HFFc6 (cell line): ENCODE results near the gene LAMB2. TPM values are rescaled to one million over a fixed set of nuclear protein-coding genes. Genes with fewer than 3 reads are reported as not detected.

Experiments used
- DNase-seq: peaks from one replicate; pipeline ENCODE4 v3.0.0-alpha.2; 2018
- H3K27ac Mint-ChIP-seq: 2 replicates; pipeline ENCODE4 v1.8.0; 2020; ENCODE audit warnings: mild to moderate bottlenecking, mixed read lengths
- H3K27me3 Mint-ChIP-seq: 2 replicates; pipeline ENCODE4 v1.8.0; 2021; ENCODE audit warnings: mild to moderate bottlenecking, moderate library complexity, mixed read lengths; ENCODE audit not compliant: insufficient read depth
- H3K36me3 Mint-ChIP-seq: 2 replicates; pipeline ENCODE4 v1.8.0; 2021; ENCODE audit warnings: low read depth, mixed read lengths
- H3K4me1 Mint-ChIP-seq: 2 replicates; pipeline ENCODE4 v1.8.0; 2020; ENCODE audit warnings: low read depth, mixed read lengths
- H3K4me3 Mint-ChIP-seq: 2 replicates; pipeline ENCODE4 v1.8.0; 2020; ENCODE audit warnings: mild to moderate bottlenecking, moderate library complexity, mixed read lengths
- H3K9me3 Mint-ChIP-seq: 2 replicates; pipeline ENCODE4 v1.8.0; 2020; ENCODE audit warnings: mild to moderate bottlenecking, mixed read lengths
- CTCF ChIP-seq: fragments of 200-600 bp; sonication (generic); IDR thresholded peaks from 2 replicates; pipeline ENCODE4 v1.5.0; 2021; ENCODE audit warnings: antibody characterized with exemption, mild to moderate bottlenecking
- total RNA-seq, 6 experiments: library from RNA; stranded (reverse); fragmentation: NEBNext Ultra II Directional; extraction: Animal tissue kit (Norgen Biotek cat#: 25700); gene quantifications; 2 replicates in 1 of 6; 3 replicates in 5 of 6; pipeline ENCODE4 v1.2.3, GENCODE V29; 2021

Gene LAMB2
- total RNA-seq, 6 experiments from 2014 or later: 432 to 518 (median 449) TPM

DNA sequence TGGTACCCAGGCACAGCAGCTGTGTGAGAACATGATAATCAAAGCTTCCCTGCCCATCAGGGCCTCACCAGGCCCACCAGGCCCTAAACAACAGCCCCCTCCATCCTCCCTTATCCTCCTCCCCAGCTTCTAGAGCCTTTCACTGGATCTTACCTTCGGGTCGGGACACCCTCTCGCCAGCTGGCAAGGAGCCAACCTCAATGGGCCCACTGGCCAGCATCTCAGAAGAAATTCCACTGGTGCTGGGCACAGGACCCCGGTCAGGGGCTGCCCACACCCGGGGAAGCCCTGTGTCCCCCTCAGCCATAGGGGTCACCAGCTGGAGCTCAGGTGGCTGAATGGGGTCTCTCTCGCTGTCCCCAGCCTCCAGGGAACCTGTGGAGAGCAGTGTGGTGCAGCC, 21.5 kb downstream of the LAMB2 start:
- no peak for TF ChIP-seq CTCF
- H3K4me3 Mint-ChIP-seq: no peak overlapping the region
- no peaks in the 10 kb centered on the region for H3K9me3 Mint-ChIP-seq
- no peak overlapping the region for H3K27ac Mint-ChIP-seq
- H3K27me3 Mint-ChIP-seq: no peaks in the 10 kb centered on the region
- no peak for DNase-seq
- no peaks in the 10 kb centered on the region for H3K4me1 Mint-ChIP-seq
- peaks cover 23% of the 10 kb centered on the region; the same call in 1 of the 2 replicates for H3K36me3 Mint-ChIP-seq

- no peak overlapping the region for H3K4me3 Mint-ChIP-seq
- TF ChIP-seq CTCF: no peak
- no peak for DNase-seq
- no peaks in the 10 kb centered on the region; the same call in 1 of the 2 replicates for H3K27me3 Mint-ChIP-seq
- peaks cover 3% of the 10 kb centered on the region for H3K4me1 Mint-ChIP-seq
- peaks cover 19% of the 10 kb centered on the region; the same call in 1 of the 2 replicates for H3K36me3 Mint-ChIP-seq
- no peaks in the 10 kb centered on the region for H3K9me3 Mint-ChIP-seq
- H3K27ac Mint-ChIP-seq: no peak overlapping the region
Observed at GRCh38 chr3:49110780-49111179, 22.1 kb downstream of the LAMB2 start.

- peaks cover 18% of the 10 kb centered on the region for H3K36me3 Mint-ChIP-seq
- H3K27ac Mint-ChIP-seq: no peak overlapping the region
- H3K4me3 Mint-ChIP-seq: no peak overlapping the region
- H3K9me3 Mint-ChIP-seq: no peaks in the 10 kb centered on the region
- no peaks in the 10 kb centered on the region; the same call in none of the 2 replicates for H3K27me3 Mint-ChIP-seq
- DNase-seq: no peak
- peaks cover 23% of the 10 kb centered on the region for H3K4me1 Mint-ChIP-seq
- no peak for TF ChIP-seq CTCF
Observed at GRCh38 chr3:49108346-49108745, 24.5 kb downstream of the LAMB2 start.

DNA sequence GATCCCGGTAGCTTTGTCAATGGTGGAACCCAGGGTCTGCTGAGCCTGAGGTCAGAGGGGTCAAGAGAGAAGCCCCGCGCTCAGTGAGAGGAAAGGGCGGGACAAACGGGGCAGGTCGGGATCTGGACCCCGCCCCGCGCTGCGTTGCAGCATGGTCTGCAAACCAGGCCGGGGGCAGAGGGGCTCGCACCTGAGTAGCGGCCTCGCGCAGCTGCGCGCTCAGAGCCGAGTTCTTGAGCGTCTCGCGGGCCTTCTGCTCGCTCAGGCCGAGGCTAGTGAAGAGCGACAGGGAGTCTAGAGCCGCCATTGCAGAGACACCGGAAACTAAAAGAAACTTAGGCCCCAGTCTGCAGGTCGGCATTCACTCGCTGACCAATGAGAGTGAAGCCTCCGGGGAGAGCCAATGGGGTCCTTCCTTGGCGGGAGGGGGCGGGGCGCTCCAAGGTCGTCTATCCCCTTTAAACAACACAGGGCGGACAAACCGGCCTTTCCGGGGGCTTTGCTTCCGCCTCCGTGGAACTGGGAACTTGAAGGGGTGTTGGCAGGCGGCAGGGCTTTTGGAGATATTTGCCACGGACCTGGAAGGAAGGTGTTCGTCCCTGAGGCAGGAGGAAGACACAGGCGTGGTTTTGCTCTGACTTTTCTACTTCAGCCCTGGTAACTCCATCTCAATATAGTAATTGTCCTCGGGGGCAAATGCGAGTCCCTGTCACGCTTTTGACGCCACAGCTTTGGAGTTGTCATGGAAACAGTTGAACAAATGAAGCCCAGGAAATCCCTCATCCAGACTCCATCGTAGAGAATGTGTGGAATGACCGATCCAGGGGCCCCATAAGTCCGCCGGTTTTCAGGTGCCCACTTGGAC, 28.2 kb downstream of the LAMB2 start, which contains the start of gene QARS1:
Gene QARS1 (minus strand): TSS at position 331 of the 865 bp plus-strand sequence. CDS start 24 bp downstream, at position 307.
- Mint-ChIP-seq H3K4me3 (peak within 1 kb of the TSS; percentile 91), H3K4me1 (peaks cover 27% of the 10 kb centered on the region), H3K27ac (peak within 1 kb of the TSS; percentile 90), H3K27me3 (no peaks in the 10 kb centered on the region; the same call in none of the 2 replicates), H3K36me3 (peaks cover 26% of the 10 kb centered on the region), H3K9me3 (no peaks in the 10 kb centered on the region)
- no peak for TF ChIP-seq CTCF
- peak; percentile 83 for DNase-seq

GRCh38 chr3:49104052-49104426, 28.8 kb downstream of the LAMB2 start:
- Mint-ChIP-seq H3K4me1 (peaks cover 27% of the 10 kb centered on the region), H3K27me3 (no peaks in the 10 kb centered on the region; the same call in none of the 2 replicates), H3K27ac (peak overlapping the region; percentile 90), H3K9me3 (no peaks in the 10 kb centered on the region), H3K4me3 (peak overlapping the region; percentile 91), H3K36me3 (peaks cover 32% of the 10 kb centered on the region)
- TF ChIP-seq CTCF: no peak
- no peak for DNase-seq
